Fibroblast of skin of left biceps (primary cell): ENCODE results near the gene TBC1D16.

Experiments
- DNase-seq, 2 experiments: peaks; one replicate each; pipeline ENCODE4 v3.0.0-alpha.2; 2013; ENCODE audit warnings: low read depth in 2 of 2

Gene TBC1D16

GRCh38 chr17:79926605-79927135 is 109.0 kb downstream of the TBC1D16 start:
- no peak for DNase-seq

GRCh38 chr17:79926142-79926604 is 109.5 kb downstream of the TBC1D16 start:
- no peak for DNase-seq

GRCh38 chr17:79925242-79925957 is 110.3 kb downstream of the TBC1D16 start:
- DNase-seq = no peak

- DNase-seq = no peak
Observed at GRCh38 chr17:79924639-79924976, 111.1 kb downstream of the TBC1D16 start.

- no peak for DNase-seq
Observed at GRCh38 chr17:79923974-79924638, 111.6 kb downstream of the TBC1D16 start.

GRCh38 chr17:79922798-79923197 is 112.9 kb downstream of the TBC1D16 start:
- DNase-seq = no peak

GRCh38 chr17:79922116-79922601 is 113.5 kb downstream of the TBC1D16 start:
- DNase-seq = no peak

- DNase-seq = no peak
Observed at GRCh38 chr17:79921411-79922115, 114.1 kb downstream of the TBC1D16 start.

- no peak for DNase-seq
Observed at GRCh38 chr17:79920751-79921410, 114.8 kb downstream of the TBC1D16 start.

- DNase-seq = no peak
Observed at GRCh38 chr17:79919862-79920720, 115.6 kb downstream of the TBC1D16 start.

- DNase-seq = no peak
Observed at GRCh38 chr17:79919164-79919585, 116.5 kb downstream of the TBC1D16 start.

- no peak for DNase-seq
Observed at GRCh38 chr17:79918581-79919163, 117.0 kb downstream of the TBC1D16 start.

GRCh38 chr17:79917902-79918484 is 117.7 kb downstream of the TBC1D16 start:
- no peak for DNase-seq

GRCh38 chr17:79916991-79917901 is 118.4 kb downstream of the TBC1D16 start:
- DNase-seq = no peak

- DNase-seq = no peak
Observed at GRCh38 chr17:79916506-79916905, 119.2 kb downstream of the TBC1D16 start.

GRCh38 chr17:79915850-79916430 is 119.7 kb downstream of the TBC1D16 start:
- DNase-seq = no peak

- DNase-seq = no peak
Observed at GRCh38 chr17:79914813-79915740, 120.6 kb downstream of the TBC1D16 start.
